ENCODE data around the gene BCKDK.

- TF ChIP-seq, protein P1, sequence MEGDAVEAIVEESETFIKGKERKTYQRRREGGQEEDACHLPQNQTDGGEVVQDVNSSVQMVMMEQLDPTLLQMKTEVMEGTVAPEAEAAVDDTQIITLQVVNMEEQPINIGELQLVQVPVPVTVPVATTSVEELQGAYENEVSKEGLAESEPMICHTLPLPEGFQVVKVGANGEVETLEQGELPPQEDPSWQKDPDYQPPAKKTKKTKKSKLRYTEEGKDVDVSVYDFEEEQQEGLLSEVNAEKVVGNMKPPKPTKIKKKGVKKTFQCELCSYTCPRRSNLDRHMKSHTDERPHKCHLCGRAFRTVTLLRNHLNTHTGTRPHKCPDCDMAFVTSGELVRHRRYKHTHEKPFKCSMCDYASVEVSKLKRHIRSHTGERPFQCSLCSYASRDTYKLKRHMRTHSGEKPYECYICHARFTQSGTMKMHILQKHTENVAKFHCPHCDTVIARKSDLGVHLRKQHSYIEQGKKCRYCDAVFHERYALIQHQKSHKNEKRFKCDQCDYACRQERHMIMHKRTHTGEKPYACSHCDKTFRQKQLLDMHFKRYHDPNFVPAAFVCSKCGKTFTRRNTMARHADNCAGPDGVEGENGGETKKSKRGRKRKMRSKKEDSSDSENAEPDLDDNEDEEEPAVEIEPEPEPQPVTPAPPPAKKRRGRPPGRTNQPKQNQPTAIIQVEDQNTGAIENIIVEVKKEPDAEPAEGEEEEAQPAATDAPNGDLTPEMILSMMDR (IDR thresholded peaks at IDR 0.05), result no peak
- TF ChIP-seq REST (IDR thresholded peaks at IDR 0.05; ENCODE audit: low read depth, low read length) (no peak), TEAD4 (IDR thresholded peaks at IDR 0.05; ENCODE audit: borderline replicate concordance, insufficient read depth) (no peak)
These were observed 4.5 kb downstream of the BCKDK start for GRCh38 chr16:31112711-31113110.
